ENCODE measurements around the gene TOLLIP. TPM values are rescaled to one million over a fixed set of nuclear protein-coding genes. Genes with fewer than 3 reads are reported as not detected.

The TOLLIP gene
- total and polyA plus RNA-seq, 9 of the 15 experiments (the other 6 are each of a cell fraction or from before 2014, with no cell fraction given): 0.23 to 22.8 (median 7.1) TPM

GRCh38 chr11:1227551-1228100 lies 81.8 kb downstream of the TOLLIP start:
- ChIA-PET POLR2A (interaction anchor here (0.6 kb wide), 1 partner anchor 1689 kb away, joined by 5 read pairs; no protein-coding TSS in a partner anchor), CTCF (ENCODE audit: low intra/inter-chr PET ratio) (no interaction called here)
- ATAC-seq (no peak), FAIRE-seq (no peak), DNase-seq (ENCODE audit: extremely low read depth in 1 of 4, low spot score in 3 of 4) (peak in 1 of 4 experiments; percentile 9)
- H3K9ac ChIP-seq (ENCODE audit: insufficient read depth in 1 of 2, low read depth in 2 of 2, low read length in 2 of 2): no peak overlapping the region
- 6% methylated on average over 12 of the region's 23 CpGs for WGBS (ENCODE audit: insufficient coverage, low coverage, missing lambda C conversion rate)
- H2AFZ ChIP-seq (ENCODE audit: low read depth, low read length): no peak overlapping the region
- no TSS peak for BruUV-seq (replicated peaks)
- H3K4me1 ChIP-seq (replicated peaks in 1 of 2; ENCODE audit: control insufficient read depth in 2 of 2, insufficient read depth in 2 of 2, low read length in 2 of 2): peaks cover 0 to 76% of the 10 kb centered on the region in 2 experiments; a peak in 2 of 5 replicates
- no peak overlapping the region for H3K4me3 ChIP-seq
- H3K79me2 ChIP-seq (ENCODE audit: control insufficient read depth, insufficient read depth, low read length): no peaks in the 10 kb centered on the region
- no peaks in the 10 kb centered on the region for H3K36me3 ChIP-seq (ENCODE audit: control insufficient read depth, insufficient read depth, low read length)
- 0 out of 2 replicates have a peak, but pooled peaks cover 6% of the 10 kb centered on the region for H4K20me1 ChIP-seq (replicated peaks; ENCODE audit: control insufficient read depth, insufficient read depth, low read length)
- peaks cover 2% of the 10 kb centered on the region for H3K9me1 ChIP-seq (ENCODE audit: control insufficient read depth, insufficient read depth, low read length)
- intact Hi-C loops (cut with micrococcal nuclease): no loop called here
- no peaks in the 10 kb centered on the region for H3K9me3 ChIP-seq (replicated peaks; ENCODE audit: control insufficient read depth, insufficient read depth, low read depth, low read length)
- peaks cover 0 to 46% of the 10 kb centered on the region in 2 experiments; a peak in 2 of 5 replicates for H3K27me3 ChIP-seq (ENCODE audit: control insufficient read depth in 2 of 2, insufficient read depth in 2 of 2, low read length in 2 of 2)
- no peak overlapping the region for H3K4me2 ChIP-seq (ENCODE audit: insufficient read depth, low read length)
- no peak overlapping the region for H3K27ac ChIP-seq (ENCODE audit: extremely low read depth, low read depth, low read length)
- in situ Hi-C loops (cut with MboI): no loop called here
- TF ChIP-seq ZNF23 (CRISPR knock-in tag; IDR thresholded peaks at IDR 0.05): no peak
- no peak for TF ChIP-seq NFATC3 (IDR thresholded peaks at IDR 0.05)
- no peak for TF ChIP-seq ZKSCAN8 (CRISPR knock-in tag; IDR thresholded peaks at IDR 0.05)
- TF ChIP-seq NCOA1 (IDR thresholded peaks at IDR 0.05; ENCODE audit: low read depth): no peak
- TF ChIP-seq L3MBTL2 (IDR thresholded peaks at IDR 0.05): no peak
- no peak for TF ChIP-seq AFF1 (IDR thresholded peaks at IDR 0.05; ENCODE audit: low read depth in 1 of 2, partially characterized antibody in 2 of 2)
- no peak for TF ChIP-seq TFAM (CRISPR knock-in tag; conservative IDR thresholded peaks at IDR 0.05)
- TF ChIP-seq SIRT6 (IDR thresholded peaks at IDR 0.05; ENCODE audit: low read depth, low read length): no peak
- no peak for TF ChIP-seq RERE (CRISPR knock-in tag; IDR thresholded peaks at IDR 0.05; ENCODE audit: borderline replicate concordance)
- TF ChIP-seq E2F5 (CRISPR knock-in tag; IDR thresholded peaks at IDR 0.05): no peak

Data from K562 (cell line).